Activated CD4-positive, alpha-beta T cell treated with anti-CD3 and anti-CD28 coated beads, Interleukin-2, amount 50 U/mL, for 24 hours (primary cell): ENCODE measurements around the gene RPS6KA3.

ENCODE experiments used
- DNase-seq, 2 donors: peaks; one replicate each; pipeline ENCODE4 v3.0.0-alpha.2; 2020; ENCODE audit warnings: low read depth in 1 of 2, low spot score in 1 of 2

The RPS6KA3 gene

GRCh38 chrX:20101934-20102581 lies 164.7 kb downstream of the RPS6KA3 start:
- no peak for DNase-seq
